ENCODE measurements around the gene L2HGDH. TPM values are rescaled to one million over a fixed set of nuclear protein-coding genes. Genes with fewer than 3 reads are reported as not detected.
A peak's percentile ranks its signal among the peaks of the same experiment; 100 is the strongest.

The L2HGDH gene
- total RNA-seq, 1 experiment from 2014 or later = 32.9 TPM

DNA sequence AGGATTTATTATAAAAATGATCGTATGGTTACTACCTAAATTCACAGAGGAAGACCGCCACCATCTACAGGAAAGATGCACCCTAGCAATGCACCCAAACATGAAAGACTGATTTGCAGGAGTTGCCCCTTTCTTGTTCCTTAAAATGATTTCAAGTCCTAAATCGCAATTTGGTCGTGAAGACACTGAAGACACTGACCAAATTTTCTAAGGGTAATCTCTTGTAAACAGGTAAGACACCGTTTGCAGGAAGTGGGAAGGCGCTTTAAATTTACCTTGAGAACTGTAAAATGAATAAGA lies 81.7 kb downstream of the L2HGDH start:
- peaks cover 60% of the 10 kb centered on the region for H3K79me2 ChIP-seq (ENCODE audit: low read length)
- DNase-seq = peak; percentile 70

GRCh38 chr14:50229681-50230080 lies 82.3 kb downstream of the L2HGDH start:
- Histone ChIP-seq H3K79me2 (ENCODE audit: low read length) (peaks cover 67% of the 10 kb centered on the region), H3K9me2 (replicated peaks; ENCODE audit: insufficient read depth, low read length) (no peaks in the 10 kb centered on the region), H3K9ac (ENCODE audit: low read length) (peak overlapping the region; percentile 77), H3K4me1 (ENCODE audit: low read length) (peaks cover 48% of the 10 kb centered on the region), H3K27ac (ENCODE audit: low read length) (peak overlapping the region; percentile 67), H3K9me3 (ENCODE audit: low read length) (no peaks in the 10 kb centered on the region), H4K20me1 (ENCODE audit: insufficient read depth, low read depth, low read length) (no peaks in the 10 kb centered on the region), H3K4me3 (ENCODE audit: low read length) (peak overlapping the region; percentile 79), H3K4me2 (ENCODE audit: low read depth, low read length, poor library complexity, severe bottlenecking) (peak overlapping the region; percentile 82), H2AFZ (ENCODE audit: low read length) (no peak overlapping the region), H3K27me3 (ENCODE audit: low read length) (no peaks in the 10 kb centered on the region), H3K36me3 (ENCODE audit: insufficient read depth, low read length) (peaks cover 7% of the 10 kb centered on the region)
- DNase-seq = peak; percentile 61

More for the DNA sequence above, 81.7 kb downstream of the L2HGDH start:
- peak overlapping the region; percentile 79 for H3K4me3 ChIP-seq (ENCODE audit: low read length)
- H3K36me3 ChIP-seq (ENCODE audit: insufficient read depth, low read length) = peaks cover 7% of the 10 kb centered on the region
- H3K27ac ChIP-seq (ENCODE audit: low read length) = peak overlapping the region; percentile 67
- peak overlapping the region; percentile 77 for H3K9ac ChIP-seq (ENCODE audit: low read length)
- H2AFZ ChIP-seq (ENCODE audit: low read length) = 0 out of 2 replicates have a peak overlapping the region, but pooled peaks have one; percentile 82
- no peaks in the 10 kb centered on the region for H3K9me2 ChIP-seq (replicated peaks; ENCODE audit: insufficient read depth, low read length)
- no peaks in the 10 kb centered on the region for H3K9me3 ChIP-seq (ENCODE audit: low read length)
- H3K4me1 ChIP-seq (ENCODE audit: low read length) = peaks cover 46% of the 10 kb centered on the region
- H4K20me1 ChIP-seq (ENCODE audit: insufficient read depth, low read depth, low read length) = no peaks in the 10 kb centered on the region
- no peaks in the 10 kb centered on the region for H3K27me3 ChIP-seq (ENCODE audit: low read length)
- peak overlapping the region; percentile 82 for H3K4me2 ChIP-seq (ENCODE audit: low read depth, low read length, poor library complexity, severe bottlenecking)

DNA sequence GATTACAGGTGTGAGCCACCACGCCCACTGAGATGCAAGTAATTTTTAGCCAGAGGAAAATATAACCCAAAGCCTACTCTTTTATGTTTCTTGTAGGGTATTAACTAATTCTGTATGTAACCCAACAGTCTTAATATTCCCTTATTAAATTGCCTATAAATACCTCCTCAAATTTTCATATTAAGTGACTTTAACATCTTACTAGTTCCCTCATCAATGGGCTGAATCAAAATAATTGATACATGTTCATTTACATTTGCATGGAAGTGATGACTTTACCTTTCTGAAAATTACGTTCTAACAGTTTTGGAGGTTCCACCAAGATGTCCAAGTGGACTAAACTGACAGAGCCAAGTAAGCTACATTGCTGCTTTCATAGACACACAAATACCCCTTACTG lies 83.7 kb downstream of the L2HGDH start:
- H3K27ac ChIP-seq (ENCODE audit: low read length) = no peak overlapping the region
- H3K9ac ChIP-seq (ENCODE audit: low read length) = no peak overlapping the region
- H3K9me2 ChIP-seq (replicated peaks; ENCODE audit: insufficient read depth, low read length) = no peaks in the 10 kb centered on the region
- peaks cover 7% of the 10 kb centered on the region for H3K36me3 ChIP-seq (ENCODE audit: insufficient read depth, low read length)
- no peaks in the 10 kb centered on the region for H4K20me1 ChIP-seq (ENCODE audit: insufficient read depth, low read depth, low read length)
- no peak for DNase-seq
- peaks cover 80% of the 10 kb centered on the region for H3K79me2 ChIP-seq (ENCODE audit: low read length)
- no peaks in the 10 kb centered on the region for H3K27me3 ChIP-seq (ENCODE audit: low read length)
- H3K9me3 ChIP-seq (ENCODE audit: low read length) = no peaks in the 10 kb centered on the region
- H3K4me2 ChIP-seq (ENCODE audit: low read depth, low read length, poor library complexity, severe bottlenecking) = peak overlapping the region; percentile 82
- peak overlapping the region; percentile 79; the same call in 1 of the 2 replicates for H3K4me3 ChIP-seq (ENCODE audit: low read length)
- H2AFZ ChIP-seq (ENCODE audit: low read length) = no peak overlapping the region
- H3K4me1 ChIP-seq (ENCODE audit: low read length) = peaks cover 48% of the 10 kb centered on the region

- Histone ChIP-seq H3K4me3 (ENCODE audit: low read length) (no peak overlapping the region), H3K9me3 (ENCODE audit: low read length) (no peaks in the 10 kb centered on the region), H3K9me2 (replicated peaks; ENCODE audit: insufficient read depth, low read length) (no peaks in the 10 kb centered on the region), H4K20me1 (ENCODE audit: insufficient read depth, low read depth, low read length) (no peaks in the 10 kb centered on the region), H3K36me3 (ENCODE audit: insufficient read depth, low read length) (peaks cover 7% of the 10 kb centered on the region), H3K27me3 (ENCODE audit: low read length) (no peaks in the 10 kb centered on the region), H3K4me2 (ENCODE audit: low read depth, low read length, poor library complexity, severe bottlenecking) (peak overlapping the region; percentile 36), H3K4me1 (ENCODE audit: low read length) (peaks cover 56% of the 10 kb centered on the region), H2AFZ (ENCODE audit: low read length) (no peak overlapping the region), H3K79me2 (ENCODE audit: low read length) (peaks cover 99% of the 10 kb centered on the region), H3K27ac (ENCODE audit: low read length) (peak overlapping the region; percentile 26), H3K9ac (ENCODE audit: low read length) (no peak overlapping the region)
- no peak for DNase-seq
Observed at GRCh38 chr14:50225974-50226297, 86.1 kb downstream of the L2HGDH start.

DNA sequence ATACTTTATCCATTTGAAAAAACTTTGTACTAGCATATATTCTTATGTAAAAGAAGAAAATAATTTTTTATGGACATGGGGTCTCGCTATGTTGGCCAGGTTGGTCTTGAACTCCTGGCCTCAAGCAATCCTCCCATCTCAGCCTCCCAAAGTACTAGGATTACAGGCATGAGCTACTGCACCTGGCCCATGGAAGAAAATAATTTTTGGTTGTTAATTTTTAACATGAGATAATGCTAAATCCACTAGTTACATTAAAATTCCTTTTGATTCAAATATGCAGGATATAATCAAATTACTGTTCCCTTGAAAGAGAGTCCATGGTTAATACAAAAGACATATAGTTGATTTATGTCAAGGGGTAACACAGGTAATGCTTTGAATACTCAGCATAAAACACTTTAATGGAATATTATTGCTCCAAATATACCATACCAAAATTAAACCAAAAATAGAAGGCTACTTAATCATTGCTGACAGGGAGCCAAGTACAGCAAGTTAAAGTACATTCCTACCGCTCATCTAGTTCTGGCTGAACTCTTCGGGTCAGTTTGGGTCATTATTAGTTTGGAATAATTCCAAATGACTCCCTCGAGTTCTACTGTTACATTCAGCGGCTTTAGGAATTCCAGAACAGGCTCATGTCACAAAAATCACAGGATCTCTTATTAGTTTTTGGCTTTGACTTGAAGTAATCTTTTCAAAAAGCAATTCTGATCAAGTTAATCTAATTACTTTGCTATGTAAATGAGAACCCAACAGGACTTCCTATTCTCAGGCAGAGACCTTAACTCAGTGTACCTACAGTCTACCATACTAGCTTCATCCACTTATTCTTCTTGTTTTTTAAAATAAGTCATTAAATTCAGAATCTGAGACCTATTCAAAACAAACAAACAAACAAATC lies 86.7 kb downstream of the L2HGDH start:
- Histone ChIP-seq H3K36me3 (ENCODE audit: insufficient read depth, low read length) (peaks cover 7% of the 10 kb centered on the region), H3K9me2 (replicated peaks; ENCODE audit: insufficient read depth, low read length) (no peaks in the 10 kb centered on the region), H3K79me2 (ENCODE audit: low read length) (peaks cover 99% of the 10 kb centered on the region), H3K27me3 (ENCODE audit: low read length) (no peaks in the 10 kb centered on the region), H3K4me2 (ENCODE audit: low read depth, low read length, poor library complexity, severe bottlenecking) (peak overlapping the region; percentile 36), H3K9me3 (ENCODE audit: low read length) (no peaks in the 10 kb centered on the region), H3K4me1 (ENCODE audit: low read length) (peaks cover 62% of the 10 kb centered on the region), H3K4me3 (ENCODE audit: low read length) (no peak overlapping the region), H2AFZ (ENCODE audit: low read length) (no peak overlapping the region), H3K9ac (ENCODE audit: low read length) (no peak overlapping the region), H4K20me1 (ENCODE audit: insufficient read depth, low read depth, low read length) (no peaks in the 10 kb centered on the region), H3K27ac (ENCODE audit: low read length) (peak overlapping the region; percentile 26)
- DNase-seq = no peak

DNA sequence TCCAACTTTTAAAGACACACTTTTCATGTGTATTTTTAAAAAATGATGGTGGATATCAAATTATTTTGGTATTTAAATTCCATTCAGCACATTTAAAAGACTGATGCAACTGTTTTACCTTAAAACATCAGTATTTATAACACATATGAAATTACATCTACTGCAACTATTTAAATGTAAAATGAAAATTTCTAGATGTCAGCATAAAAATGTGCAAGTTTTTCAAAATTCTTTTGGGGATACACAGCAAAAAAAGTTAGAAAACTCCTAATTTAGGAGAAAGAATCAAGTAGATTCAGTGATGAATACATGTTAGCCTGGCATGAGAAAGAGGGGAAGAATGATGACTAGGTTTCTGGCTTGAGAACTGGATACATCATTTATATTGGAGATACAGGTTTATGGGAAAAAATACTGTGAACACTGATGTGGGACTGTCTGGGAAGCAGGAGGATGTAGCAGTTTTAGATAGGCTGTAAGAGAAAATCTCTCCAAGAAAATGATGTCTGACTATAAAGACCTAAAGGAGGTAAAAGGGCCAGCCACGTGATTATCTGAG lies 89.9 kb downstream of the L2HGDH start:
- Histone ChIP-seq H3K27ac (ENCODE audit: low read length) (peak overlapping the region; percentile 49), H2AFZ (ENCODE audit: low read length) (0 out of 2 replicates have a peak overlapping the region, but pooled peaks have one; percentile 8), H3K9me3 (ENCODE audit: low read length) (no peaks in the 10 kb centered on the region), H3K9me2 (replicated peaks; ENCODE audit: insufficient read depth, low read length) (no peaks in the 10 kb centered on the region), H3K9ac (ENCODE audit: low read length) (peak overlapping the region; percentile 24), H3K36me3 (ENCODE audit: insufficient read depth, low read length) (no peaks in the 10 kb centered on the region), H3K4me2 (ENCODE audit: low read depth, low read length, poor library complexity, severe bottlenecking) (peak overlapping the region; percentile 26), H3K4me3 (ENCODE audit: low read length) (no peak overlapping the region), H3K4me1 (ENCODE audit: low read length) (peaks cover 66% of the 10 kb centered on the region), H3K79me2 (ENCODE audit: low read length) (peaks cover 99% of the 10 kb centered on the region), H4K20me1 (ENCODE audit: insufficient read depth, low read depth, low read length) (no peaks in the 10 kb centered on the region), H3K27me3 (ENCODE audit: low read length) (no peaks in the 10 kb centered on the region)
- DNase-seq = no peak

DNA sequence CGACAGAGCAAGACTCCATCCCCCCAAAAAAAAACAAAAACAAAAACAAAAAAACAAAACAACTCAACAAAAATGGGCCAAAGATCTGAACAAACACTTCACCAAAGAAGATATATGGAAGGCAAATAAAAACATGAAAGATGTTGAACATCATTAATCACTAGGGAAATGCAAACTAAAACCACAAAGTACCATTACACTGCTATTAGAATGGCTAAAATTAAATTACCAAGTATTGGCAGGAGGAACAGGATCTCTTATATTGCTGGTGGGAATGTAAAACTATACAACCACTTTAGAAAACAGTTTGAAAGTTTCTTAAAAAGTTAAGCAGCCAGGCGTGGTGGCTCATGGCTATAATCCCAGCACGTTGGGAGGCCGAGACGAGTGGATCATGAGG lies 93.5 kb downstream of the L2HGDH start:
- no peak for DNase-seq
- Histone ChIP-seq H3K9me3 (ENCODE audit: low read length) (no peaks in the 10 kb centered on the region), H3K9ac (ENCODE audit: low read length) (no peak overlapping the region), H4K20me1 (ENCODE audit: insufficient read depth, low read depth, low read length) (no peaks in the 10 kb centered on the region), H3K4me2 (ENCODE audit: low read depth, low read length, poor library complexity, severe bottlenecking) (peak overlapping the region; percentile 43), H3K27me3 (ENCODE audit: low read length) (no peaks in the 10 kb centered on the region), H3K36me3 (ENCODE audit: insufficient read depth, low read length) (no peaks in the 10 kb centered on the region), H3K9me2 (replicated peaks; ENCODE audit: insufficient read depth, low read length) (no peaks in the 10 kb centered on the region), H3K4me1 (ENCODE audit: low read length) (peaks cover 48% of the 10 kb centered on the region), H3K27ac (ENCODE audit: low read length) (no peak overlapping the region), H2AFZ (ENCODE audit: low read length) (no peak overlapping the region), H3K79me2 (ENCODE audit: low read length) (peaks cover 100% of the 10 kb centered on the region), H3K4me3 (ENCODE audit: low read length) (no peak overlapping the region)

- Histone ChIP-seq H3K27ac (ENCODE audit: low read length) (no peak overlapping the region), H3K4me3 (ENCODE audit: low read length) (no peak overlapping the region), H3K4me2 (ENCODE audit: low read depth, low read length, poor library complexity, severe bottlenecking) (no peak overlapping the region), H4K20me1 (ENCODE audit: insufficient read depth, low read depth, low read length) (no peaks in the 10 kb centered on the region), H2AFZ (ENCODE audit: low read length) (no peak overlapping the region), H3K36me3 (ENCODE audit: insufficient read depth, low read length) (no peaks in the 10 kb centered on the region), H3K79me2 (ENCODE audit: low read length) (peaks cover 100% of the 10 kb centered on the region), H3K9me3 (ENCODE audit: low read length) (no peaks in the 10 kb centered on the region), H3K27me3 (ENCODE audit: low read length) (no peaks in the 10 kb centered on the region), H3K4me1 (ENCODE audit: low read length) (peaks cover 24% of the 10 kb centered on the region), H3K9me2 (replicated peaks; ENCODE audit: insufficient read depth, low read length) (no peaks in the 10 kb centered on the region), H3K9ac (ENCODE audit: low read length) (no peak overlapping the region)
- no peak for DNase-seq
Observed at GRCh38 chr14:50215416-50215815, 96.6 kb downstream of the L2HGDH start.

Measured in Karpas-422 (cell line).